ENCODE results near the gene TAF6.
"Not testable (repeated sequence)": the region's sequence is repeated elsewhere in the genome, so short reads cannot be mapped to it uniquely, and the experiment has no call there.

Gene TAF6

DNA sequence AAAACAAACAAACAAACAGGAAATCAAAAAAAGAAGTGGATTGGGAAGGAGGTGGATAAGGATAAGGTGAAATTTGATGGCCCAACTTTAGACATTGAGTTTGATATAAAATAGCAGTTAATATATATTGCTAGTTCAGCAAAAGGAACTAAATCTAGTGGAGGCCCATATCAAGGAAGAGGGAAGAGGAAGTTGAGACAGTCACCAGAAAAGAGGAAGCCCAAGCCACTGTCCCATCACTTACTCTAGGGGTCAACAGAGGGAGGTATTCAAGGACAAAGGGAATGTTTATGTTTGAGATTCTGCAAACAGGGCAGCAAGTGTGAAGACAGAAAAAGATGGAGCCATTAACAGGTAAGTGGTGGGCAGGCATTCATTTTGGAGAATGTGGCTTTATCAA is 33.2 kb upstream of the TAF6 start:
- no peak for DNase-seq

- peak; percentile 99 for DNase-seq
Measured at GRCh38 chr7:100148559-100149328, 29.6 kb upstream of the TAF6 start, which contains the start of gene LAMTOR4. LAMTOR4 (plus strand) TSS chr7:100148918; CDS start chr7:100148973, 55 bp downstream.

DNA sequence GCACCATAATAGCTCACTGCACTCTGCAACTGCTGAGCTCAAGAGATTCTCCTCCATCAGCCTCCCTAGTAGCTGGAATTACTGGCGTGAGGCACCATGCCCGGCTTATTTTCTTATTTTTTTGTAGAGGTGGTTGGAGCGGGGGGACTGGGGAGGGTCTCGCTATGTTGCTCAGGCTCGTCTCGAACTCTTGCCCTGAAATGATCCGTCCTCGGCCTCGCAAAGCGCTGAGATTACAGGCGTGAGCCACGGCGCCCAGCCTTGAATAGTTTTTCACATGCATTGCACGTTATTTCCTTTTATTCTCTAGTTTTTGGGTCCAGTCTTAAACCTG is 29.0 kb upstream of the TAF6 start:
- DNase-seq: no peak

DNA sequence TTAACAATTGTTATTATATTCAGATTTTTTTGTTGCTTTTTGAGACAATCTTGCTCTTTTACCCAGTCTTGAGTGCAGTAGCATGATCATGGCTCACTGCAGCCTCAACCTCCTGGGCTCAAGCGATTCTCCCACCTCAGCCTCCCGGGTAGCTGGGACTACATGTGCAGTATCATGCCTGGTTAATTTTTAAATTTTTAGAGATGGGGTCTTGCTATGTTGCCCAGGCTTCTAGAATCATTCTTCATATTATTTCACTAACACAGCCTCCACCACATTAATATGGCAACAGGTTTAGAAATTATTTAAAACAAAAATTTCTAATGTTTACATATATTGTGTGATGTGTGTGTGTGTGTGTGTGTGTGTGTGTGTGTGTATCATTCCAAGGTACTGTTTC is 28.1 kb upstream of the TAF6 start:
- no peak for DNase-seq

DNA sequence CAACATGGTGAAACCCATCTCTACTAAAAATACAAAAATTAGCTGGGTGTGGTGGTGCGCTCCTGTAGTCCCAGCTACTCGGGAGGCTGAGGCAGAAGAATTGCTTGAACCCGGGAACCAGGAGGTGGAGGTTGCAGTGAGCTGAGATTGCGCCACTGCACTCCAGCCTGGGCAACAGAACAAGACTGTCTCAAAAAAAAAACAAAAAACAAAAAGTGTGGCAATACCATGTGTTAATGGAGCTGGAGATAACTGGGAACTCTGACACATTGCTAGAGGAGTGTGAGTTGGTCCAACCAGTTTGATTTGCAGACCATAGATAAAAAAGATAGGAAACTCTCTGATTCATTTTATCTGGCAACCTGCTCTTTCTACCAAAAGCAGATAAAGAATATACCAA is 27.2 kb upstream of the TAF6 start:
- DNase-seq: not testable (repeated sequence)

GRCh38 chr7:100142461-100142860 is 23.3 kb upstream of the TAF6 start:
- DNase-seq: no peak

DNA sequence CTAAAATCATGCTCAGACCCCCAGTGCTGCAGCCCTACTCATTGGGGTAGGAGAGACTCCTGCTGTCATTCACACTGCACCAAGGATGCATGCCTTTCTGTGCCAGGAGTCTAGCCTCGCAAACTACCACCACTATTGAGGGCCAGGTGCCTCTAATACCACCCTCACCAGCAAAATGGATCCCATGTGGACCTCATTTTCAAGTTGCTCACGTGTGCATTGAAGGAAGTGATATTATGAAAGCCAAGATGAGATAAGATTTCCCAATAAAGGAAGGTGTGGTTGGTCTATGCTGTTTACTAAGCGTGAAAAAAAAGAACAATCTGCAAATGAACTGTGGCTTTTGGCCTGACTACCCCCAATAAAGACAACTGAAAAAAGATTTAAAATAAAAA is 22.4 kb upstream of the TAF6 start:
- DNase-seq: no peak

GRCh38 chr7:100137851-100138760 is 18.9 kb upstream of the TAF6 start:
- no peak for DNase-seq

- peak; percentile 57 for DNase-seq
Measured at GRCh38 chr7:100132697-100133151, 13.6 kb upstream of the TAF6 start.

GRCh38 chr7:100132126-100132525 is 13.0 kb upstream of the TAF6 start:
- DNase-seq: no peak

DNA sequence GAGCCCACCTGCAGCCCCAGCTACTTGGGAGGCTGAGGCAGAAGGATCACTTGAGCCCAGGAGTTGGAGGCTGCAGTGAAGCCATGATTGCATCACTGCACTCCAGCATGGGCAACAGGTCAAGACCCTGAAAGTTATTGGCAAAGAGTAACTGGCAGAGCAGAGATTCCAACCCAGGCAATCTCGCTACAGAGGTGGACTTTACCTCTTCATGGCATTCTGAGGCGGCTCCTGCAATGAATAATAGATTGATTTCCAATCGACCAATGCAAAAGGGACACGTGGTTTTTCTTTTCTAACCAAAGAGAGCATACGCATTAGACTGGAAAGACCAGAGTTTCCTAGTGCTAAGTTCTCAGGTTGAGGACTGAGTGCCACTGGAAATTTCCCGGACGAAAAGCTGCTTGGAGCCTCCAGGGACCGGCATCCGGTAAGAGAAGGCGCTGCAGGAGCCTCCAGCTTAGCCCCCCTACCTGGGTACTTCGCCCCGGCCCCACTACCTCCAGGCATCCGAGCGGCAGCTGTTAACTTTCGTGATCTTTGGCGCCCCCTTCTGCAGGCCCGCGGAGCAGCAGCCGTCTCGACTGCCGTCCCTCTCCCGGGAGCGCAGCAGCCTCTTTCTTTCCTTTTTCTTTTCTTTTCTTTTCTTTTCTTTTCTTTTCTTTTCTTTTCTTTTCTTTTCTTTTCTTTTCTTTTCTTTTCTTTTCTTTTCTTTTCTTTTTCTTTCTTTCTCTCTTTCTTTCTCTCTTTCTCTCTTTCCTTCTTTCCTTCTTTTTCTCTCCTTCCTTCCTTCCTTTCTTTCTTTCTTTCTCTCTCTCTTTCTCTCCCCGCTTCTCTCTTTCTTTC is 11.7 kb upstream of the TAF6 start:
- peak; percentile 74 for DNase-seq

DNA sequence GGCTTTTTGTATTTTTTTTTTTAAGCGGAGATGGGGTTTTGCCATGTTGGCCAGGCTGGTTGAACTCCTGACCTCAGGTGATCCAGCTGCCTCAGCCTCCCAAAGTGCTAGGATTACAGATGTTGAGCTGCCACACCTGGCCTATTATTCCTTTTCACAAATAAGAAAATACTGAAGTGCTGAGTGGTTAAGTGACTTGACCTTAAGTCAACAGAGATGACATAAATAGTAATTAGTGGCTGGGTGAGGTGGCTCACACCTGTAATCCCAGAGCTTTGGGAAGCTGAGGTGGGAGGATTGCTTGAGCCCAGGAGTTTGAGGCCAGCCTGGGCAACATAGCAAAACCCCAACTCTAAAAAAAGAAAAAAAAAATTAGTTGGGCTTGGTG is 11.1 kb upstream of the TAF6 start:
- DNase-seq: not testable (repeated sequence)

GRCh38 chr7:100128637-100128963 is 9.4 kb upstream of the TAF6 start:
- no peak for DNase-seq

- no peak for DNase-seq
Measured at GRCh38 chr7:100127866-100128636, 8.9 kb upstream of the TAF6 start.

- peak; percentile 90 for DNase-seq
Measured at GRCh38 chr7:100126931-100127865, 8.0 kb upstream of the TAF6 start, which contains the start of gene MBLAC1. MBLAC1 (plus strand) TSS chr7:100126967; CDS start chr7:100127396, 429 bp downstream.

DNA sequence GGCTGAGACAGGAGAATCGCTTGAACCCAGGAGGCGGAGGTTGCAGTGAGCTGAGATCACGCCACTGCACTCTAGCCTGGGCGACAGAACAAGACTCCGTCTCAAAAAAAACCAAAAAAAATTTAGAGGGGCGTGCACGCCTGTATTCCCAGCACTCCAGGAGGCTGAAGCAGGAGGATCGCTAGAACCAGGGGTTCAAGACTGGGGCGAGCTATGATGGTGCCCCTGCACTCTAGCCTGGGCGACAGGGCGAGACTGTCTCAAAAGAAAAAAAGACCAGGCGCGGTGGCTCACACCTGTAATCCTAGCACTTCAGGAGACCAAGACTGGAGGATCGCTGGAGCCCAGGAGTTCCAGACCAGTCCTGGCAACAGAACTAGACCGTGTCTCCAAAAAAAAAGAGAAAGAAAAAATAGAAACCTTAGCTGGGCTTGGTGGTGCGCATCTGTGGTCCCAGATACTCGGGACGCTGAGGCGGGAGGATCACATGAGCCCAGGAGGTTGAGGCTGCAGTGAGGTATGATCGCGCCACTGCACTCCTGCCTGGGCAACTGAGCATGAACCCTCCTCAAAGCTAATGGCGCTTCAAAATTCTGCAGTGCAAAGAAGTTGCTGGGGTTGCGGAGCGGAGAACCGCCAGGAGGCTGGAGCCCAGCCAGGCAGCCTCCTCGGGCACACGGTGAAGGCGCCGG is 7.2 kb upstream of the TAF6 start:
- DNase-seq: no peak

DNA sequence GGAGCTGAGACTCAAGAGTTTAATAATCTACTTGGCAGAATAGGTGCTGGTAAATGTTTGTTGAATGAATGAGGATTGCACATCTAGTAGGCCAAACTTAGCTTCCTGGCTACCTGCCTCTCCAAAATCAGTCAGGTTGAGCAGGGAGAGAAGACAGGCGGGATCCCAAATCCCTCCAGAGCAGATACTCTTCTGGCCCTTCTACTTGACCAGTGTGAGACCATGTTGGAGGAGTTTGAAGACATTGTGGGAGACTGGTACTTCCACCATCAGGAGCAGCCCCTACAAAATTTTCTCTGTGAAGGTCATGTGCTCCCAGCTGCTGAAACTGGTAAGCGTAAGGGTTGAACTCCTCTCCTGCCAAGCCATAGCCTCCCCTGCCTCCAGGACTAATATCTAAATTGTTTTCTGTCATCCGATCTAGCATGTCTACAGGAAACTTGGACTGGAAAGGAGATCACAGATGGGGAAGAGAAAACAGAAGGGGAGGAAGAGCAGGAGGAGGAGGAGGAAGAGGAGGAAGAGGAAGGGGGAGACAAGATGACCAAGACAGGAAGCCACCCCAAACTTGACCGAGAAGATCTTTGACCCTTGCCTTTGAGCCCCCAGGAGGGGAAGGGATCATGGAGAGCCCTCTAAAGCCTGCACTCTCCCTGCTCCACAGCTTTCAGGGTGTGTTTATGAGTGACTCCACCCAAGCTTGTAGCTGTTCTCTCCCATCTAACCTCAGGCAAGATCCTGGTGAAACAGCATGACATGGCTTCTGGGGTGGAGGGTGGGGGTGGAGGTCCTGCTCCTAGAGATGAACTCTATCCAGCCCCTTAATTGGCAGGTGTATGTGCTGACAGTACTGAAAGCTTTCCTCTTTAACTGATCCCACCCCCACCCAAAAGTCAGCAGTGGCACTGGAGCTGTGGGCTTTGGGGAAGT is 5.4 kb upstream of the TAF6 start:
- DNase-seq: no peak

GRCh38 chr7:100122568-100122967 is 3.4 kb upstream of the TAF6 start:
- DNase-seq: no peak

GRCh38 chr7:100122067-100122466 is 2.9 kb upstream of the TAF6 start:
- no peak for DNase-seq
